ENCODE data around the gene CACNA1C. TPM values are rescaled to one million over a fixed set of nuclear protein-coding genes. Genes with fewer than 3 reads are reported as not detected.
A peak's percentile ranks its signal among the peaks of the same experiment; 100 is the strongest.

The CACNA1C gene
- total RNA-seq, 1 donor from 2014 or later: 11.7 TPM

DNA sequence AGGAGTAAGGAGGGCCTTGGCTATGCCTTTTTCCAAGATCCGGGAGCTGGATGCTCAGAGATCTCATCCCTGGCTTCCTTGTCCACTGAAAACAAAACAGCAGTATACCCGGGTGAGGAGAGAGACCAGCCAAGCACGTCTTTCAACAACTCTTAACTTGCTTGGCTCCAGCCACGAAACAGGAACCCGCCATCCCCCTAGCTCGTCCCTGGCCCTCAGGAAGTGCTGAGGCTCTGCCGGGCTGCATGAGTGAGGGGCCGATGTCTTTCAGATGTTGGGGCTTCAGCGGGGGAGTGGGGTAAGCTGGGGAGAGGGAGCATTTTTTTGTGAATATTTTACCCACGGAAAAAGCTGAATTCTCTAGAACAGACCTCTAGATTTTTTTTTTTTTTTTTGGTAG is 231.1 kb downstream of the CACNA1C start:
- H3K36me3 Mint-ChIP-seq (ENCODE audit: insufficient read depth): peaks cover 2% of the 10 kb centered on the region
- peaks cover 19% of the 10 kb centered on the region for H3K27me3 Mint-ChIP-seq
- H3K4me1 Mint-ChIP-seq (ENCODE audit: low read depth): peaks cover 1% of the 10 kb centered on the region
- no peak overlapping the region for H3K4me3 Mint-ChIP-seq (ENCODE audit: low read depth)
- DNase-seq (ENCODE audit: low spot score, unreplicated experiment): no peak
- no peak overlapping the region for H3K27ac Mint-ChIP-seq
- TF ChIP-seq, protein P1, sequence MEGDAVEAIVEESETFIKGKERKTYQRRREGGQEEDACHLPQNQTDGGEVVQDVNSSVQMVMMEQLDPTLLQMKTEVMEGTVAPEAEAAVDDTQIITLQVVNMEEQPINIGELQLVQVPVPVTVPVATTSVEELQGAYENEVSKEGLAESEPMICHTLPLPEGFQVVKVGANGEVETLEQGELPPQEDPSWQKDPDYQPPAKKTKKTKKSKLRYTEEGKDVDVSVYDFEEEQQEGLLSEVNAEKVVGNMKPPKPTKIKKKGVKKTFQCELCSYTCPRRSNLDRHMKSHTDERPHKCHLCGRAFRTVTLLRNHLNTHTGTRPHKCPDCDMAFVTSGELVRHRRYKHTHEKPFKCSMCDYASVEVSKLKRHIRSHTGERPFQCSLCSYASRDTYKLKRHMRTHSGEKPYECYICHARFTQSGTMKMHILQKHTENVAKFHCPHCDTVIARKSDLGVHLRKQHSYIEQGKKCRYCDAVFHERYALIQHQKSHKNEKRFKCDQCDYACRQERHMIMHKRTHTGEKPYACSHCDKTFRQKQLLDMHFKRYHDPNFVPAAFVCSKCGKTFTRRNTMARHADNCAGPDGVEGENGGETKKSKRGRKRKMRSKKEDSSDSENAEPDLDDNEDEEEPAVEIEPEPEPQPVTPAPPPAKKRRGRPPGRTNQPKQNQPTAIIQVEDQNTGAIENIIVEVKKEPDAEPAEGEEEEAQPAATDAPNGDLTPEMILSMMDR (IDR thresholded peaks at IDR 0.05; ENCODE audit: unreplicated experiment): no peak
- H3K9me3 Mint-ChIP-seq (ENCODE audit: low read depth): peaks cover 10% of the 10 kb centered on the region

- Mint-ChIP-seq H3K4me1 (ENCODE audit: low read depth) (peaks cover 1% of the 10 kb centered on the region), H3K36me3 (ENCODE audit: insufficient read depth) (peaks cover 2% of the 10 kb centered on the region), H3K9me3 (ENCODE audit: low read depth) (peaks cover 6% of the 10 kb centered on the region), H3K27ac (no peak overlapping the region), H3K27me3 (peaks cover 22% of the 10 kb centered on the region), H3K4me3 (ENCODE audit: low read depth) (no peak overlapping the region)
- DNase-seq (ENCODE audit: low spot score, unreplicated experiment): no peak
- TF ChIP-seq, protein P1 (IDR thresholded peaks at IDR 0.05; ENCODE audit: unreplicated experiment): no peak
Observed at GRCh38 chr12:2284321-2284813, 231.6 kb downstream of the CACNA1C start.

DNA sequence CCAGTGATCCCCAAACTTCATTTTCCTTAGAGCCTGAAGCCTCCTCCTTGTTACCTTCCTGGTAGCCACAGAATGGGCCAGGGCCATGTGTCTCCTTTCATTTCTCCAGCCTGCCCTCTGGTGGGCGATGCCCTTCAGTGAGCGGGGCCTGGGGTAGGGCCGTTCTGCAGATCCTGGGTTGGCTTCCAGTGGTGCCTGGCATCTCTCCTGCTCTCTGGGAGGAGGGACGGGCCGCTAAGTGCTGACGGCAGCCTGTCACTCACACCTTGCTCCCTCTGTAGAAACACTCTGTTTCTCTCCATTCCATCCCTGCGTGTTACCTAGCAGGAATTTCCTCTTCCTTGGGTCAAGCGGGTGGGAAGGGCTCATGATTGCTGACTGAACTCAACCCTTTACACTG is 232.1 kb downstream of the CACNA1C start:
- H3K4me3 Mint-ChIP-seq (ENCODE audit: low read depth): no peak overlapping the region

DNA sequence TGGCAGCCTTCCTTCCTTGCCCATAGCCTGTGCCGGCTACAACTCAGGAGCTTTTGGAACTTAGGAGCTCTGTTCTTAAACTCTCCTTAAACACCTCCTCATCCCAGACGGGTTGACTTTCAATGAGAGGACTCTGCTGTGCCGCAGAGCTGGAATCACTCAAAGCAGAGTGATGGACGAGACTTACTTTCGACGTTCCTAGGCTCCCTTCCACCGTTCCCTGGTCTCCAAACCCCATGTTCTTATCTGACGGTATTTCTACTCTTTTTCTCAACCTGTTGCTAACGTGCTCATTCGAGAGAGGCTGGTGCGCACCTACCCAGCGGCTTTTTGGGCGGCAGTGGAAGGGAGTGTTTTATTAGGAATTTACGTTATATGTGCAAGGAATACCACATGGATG is 232.7 kb downstream of the CACNA1C start:
- TF ChIP-seq, protein P1 (IDR thresholded peaks at IDR 0.05; ENCODE audit: unreplicated experiment): no peak
- Mint-ChIP-seq H3K27ac (no peak overlapping the region), H3K4me1 (ENCODE audit: low read depth) (peaks cover 1% of the 10 kb centered on the region), H3K4me3 (ENCODE audit: low read depth) (no peak overlapping the region), H3K9me3 (ENCODE audit: low read depth) (peaks cover 6% of the 10 kb centered on the region), H3K36me3 (ENCODE audit: insufficient read depth) (peaks cover 2% of the 10 kb centered on the region), H3K27me3 (peaks cover 28% of the 10 kb centered on the region)
- no peak for DNase-seq (ENCODE audit: low spot score, unreplicated experiment)

More for the DNA sequence above, 232.1 kb downstream of the CACNA1C start:
- Mint-ChIP-seq H3K36me3 (ENCODE audit: insufficient read depth) (peaks cover 2% of the 10 kb centered on the region), H3K4me1 (ENCODE audit: low read depth) (peaks cover 1% of the 10 kb centered on the region), H3K27me3 (peaks cover 25% of the 10 kb centered on the region), H3K9me3 (ENCODE audit: low read depth) (peaks cover 6% of the 10 kb centered on the region), H3K27ac (no peak overlapping the region)
- TF ChIP-seq, protein P1 (IDR thresholded peaks at IDR 0.05; ENCODE audit: unreplicated experiment): peak; percentile 88
- peak; percentile 78 for DNase-seq (ENCODE audit: low spot score, unreplicated experiment)

GRCh38 chr12:2286047-2286446 is 233.3 kb downstream of the CACNA1C start:
- no peak overlapping the region for H3K4me3 Mint-ChIP-seq (ENCODE audit: low read depth)
- DNase-seq (ENCODE audit: low spot score, unreplicated experiment): no peak
- H3K36me3 Mint-ChIP-seq (ENCODE audit: insufficient read depth): no peaks in the 10 kb centered on the region
- peak overlapping the region; percentile 11 for H3K27ac Mint-ChIP-seq
- TF ChIP-seq, protein P1 (IDR thresholded peaks at IDR 0.05; ENCODE audit: unreplicated experiment): no peak
- H3K27me3 Mint-ChIP-seq: peaks cover 28% of the 10 kb centered on the region
- H3K4me1 Mint-ChIP-seq (ENCODE audit: low read depth): peaks cover 1% of the 10 kb centered on the region
- H3K9me3 Mint-ChIP-seq (ENCODE audit: low read depth): peaks cover 2% of the 10 kb centered on the region

All from progenitor cell of endocrine pancreas (in vitro differentiated cells).